ENCODE measurements around the gene C1QL1. TPM values are rescaled to one million over a fixed set of nuclear protein-coding genes. Genes with fewer than 3 reads are reported as not detected.

Gene C1QL1
- total and polyA plus RNA-seq, 2 of the 13 experiments (the other 11 are each of a cell fraction or from before 2014, with no cell fraction given): 0.11 TPM

- CTCF ChIA-PET (ENCODE audit: low intra/inter-chr PET ratio, low total read pairs): no interaction called here
- no peak overlapping the region for H3K9ac ChIP-seq (ENCODE audit: insufficient read depth, low read depth, low read length)
- no peak overlapping the region for H3K27ac ChIP-seq (ENCODE audit: extremely low read length, insufficient read depth, low read length)
- no peaks in the 10 kb centered on the region for H3K36me3 ChIP-seq (replicated peaks in 1 of 2; ENCODE audit: control insufficient read depth in 1 of 2, insufficient read depth in 2 of 2, low read length in 2 of 2)
- no peak for FAIRE-seq
- H3K79me2 ChIP-seq (ENCODE audit: insufficient read depth, low read length): no peaks in the 10 kb centered on the region
- peaks cover 6% of the 10 kb centered on the region for H3K4me1 ChIP-seq (ENCODE audit: insufficient read depth, low read length)
- H3K4me3 ChIP-seq (replicated peaks in 1 of 3; ENCODE audit: insufficient read depth in 1 of 3, low read depth in 2 of 3, low read length in 3 of 3): no peak overlapping the region
- H3K27me3 ChIP-seq (ENCODE audit: control insufficient read depth in 1 of 2, insufficient read depth in 2 of 2, low read length in 2 of 2): peaks cover 13 to 46% of the 10 kb centered on the region in 2 experiments
- intact Hi-C loops (cut with micrococcal nuclease; ENCODE audit: unreplicated experiment): no loop called here
- WGBS (ENCODE audit: low lambda C conversion rate): 29% methylated on average over 10 of the region's 10 CpGs
- DNase-seq (ENCODE audit: low spot score): no peak
- in situ Hi-C loops (cut with HindIII; ENCODE audit: extremely low pct_ligation_motif_present, low pct_unique_long_range_greater_than_20kb): loop anchor here (25.0 kb wide), 1 partner anchor 220 kb away; no protein-coding TSS in a partner anchor
- no TSS peak for BruUV-seq (replicated peaks)
- POLR2A ChIA-PET: no interaction called here
- TF ChIP-seq SUZ12 (IDR thresholded peaks at IDR 0.05; ENCODE audit: low read depth, low read length) (no peak), ZSCAN22 (CRISPR knock-in tag; IDR thresholded peaks at IDR 0.05) (peak; percentile 93), ZSCAN20 (CRISPR knock-in tag; IDR thresholded peaks at IDR 0.05; ENCODE audit: borderline replicate concordance) (no peak), GLI4 (CRISPR knock-in tag; IDR thresholded peaks at IDR 0.05; ENCODE audit: borderline replicate concordance) (no peak), ZNF232 (CRISPR knock-in tag; IDR thresholded peaks at IDR 0.05; ENCODE audit: borderline replicate concordance) (no peak), CEBPB (IDR thresholded peaks at IDR 0.05; ENCODE audit: borderline replicate concordance, low read depth, low read length) (0 out of 2 replicates have a peak, but pooled peaks have one; percentile 7), RAD51 (IDR thresholded peaks at IDR 0.05; ENCODE audit: borderline replicate concordance) (no peak)
- no peaks in the 10 kb centered on the region for H3K9me3 ChIP-seq (ENCODE audit: low read length)
- no peaks in the 10 kb centered on the region for H4K20me1 ChIP-seq (ENCODE audit: insufficient read depth, low read length)
- H2AFZ ChIP-seq (ENCODE audit: low read length): no peak overlapping the region
- no peak for ATAC-seq
- H3K4me2 ChIP-seq (ENCODE audit: low read depth, low read length): no peak overlapping the region
Observed at GRCh38 chr17:45006927-45007461, 38.9 kb upstream of the C1QL1 start.

DNA sequence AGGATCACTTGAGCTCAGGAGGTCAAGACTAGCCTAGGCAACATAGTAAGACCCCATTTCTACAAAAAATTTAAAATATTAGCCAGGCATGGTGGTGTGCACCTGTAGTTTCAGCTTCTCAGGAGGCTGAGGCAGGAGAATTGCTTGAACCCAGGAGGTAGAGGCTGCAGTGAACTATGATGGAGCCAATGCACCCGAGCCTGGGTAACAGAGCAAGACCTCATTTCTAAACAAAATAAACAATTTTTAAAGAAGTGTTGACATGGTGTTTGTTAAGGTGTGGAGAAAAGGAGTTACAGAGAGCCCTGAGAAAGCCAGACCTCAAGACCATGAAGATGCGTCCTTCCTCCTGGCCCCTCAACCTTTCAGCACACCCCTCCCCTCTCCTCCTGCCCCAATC is 37.6 kb upstream of the C1QL1 start:
- Histone ChIP-seq H3K27ac (ENCODE audit: extremely low read length, insufficient read depth, low read length) (no peak overlapping the region), H3K4me2 (ENCODE audit: low read depth, low read length) (no peak overlapping the region), H3K9me3 (ENCODE audit: low read length) (no peaks in the 10 kb centered on the region), H4K20me1 (ENCODE audit: insufficient read depth, low read length) (no peaks in the 10 kb centered on the region), H3K4me1 (ENCODE audit: insufficient read depth, low read length) (peaks cover 12% of the 10 kb centered on the region), H3K79me2 (ENCODE audit: insufficient read depth, low read length) (no peaks in the 10 kb centered on the region), H3K9ac (ENCODE audit: insufficient read depth, low read depth, low read length) (no peak overlapping the region), H3K36me3 (replicated peaks in 1 of 2; ENCODE audit: control insufficient read depth in 1 of 2, insufficient read depth in 2 of 2, low read length in 2 of 2) (no peaks in the 10 kb centered on the region), H2AFZ (ENCODE audit: low read length) (no peak overlapping the region), H3K4me3 (replicated peaks in 1 of 3; ENCODE audit: insufficient read depth in 1 of 3, low read depth in 2 of 3, low read length in 3 of 3) (no peak overlapping the region), H3K27me3 (ENCODE audit: control insufficient read depth in 1 of 2, insufficient read depth in 2 of 2, low read length in 2 of 2) (peaks cover 13 to 44% of the 10 kb centered on the region in 2 experiments)
- no peak for DNase-seq (ENCODE audit: low spot score)
- no peak for ATAC-seq
- intact Hi-C loops (cut with micrococcal nuclease; ENCODE audit: unreplicated experiment): no loop called here
- no TSS peak for BruUV-seq (replicated peaks)
- ChIA-PET CTCF (ENCODE audit: low intra/inter-chr PET ratio, low total read pairs) (no interaction called here), POLR2A (no interaction called here)
- FAIRE-seq: no peak
- WGBS (ENCODE audit: low lambda C conversion rate): 14% methylated on average over 2 of the region's 2 CpGs
- in situ Hi-C loops (cut with HindIII; ENCODE audit: extremely low pct_ligation_motif_present, low pct_unique_long_range_greater_than_20kb): loop anchor here (25.0 kb wide), 1 partner anchor 218 kb away; no protein-coding TSS in a partner anchor
- no peak for TF ChIP-seq ZSCAN9 (CRISPR knock-in tag; IDR thresholded peaks at IDR 0.05; ENCODE audit: borderline replicate concordance)
- TF ChIP-seq ZNF589 (CRISPR knock-in tag; conservative IDR thresholded peaks at IDR 0.05): no peak
- TF ChIP-seq, protein P1, sequence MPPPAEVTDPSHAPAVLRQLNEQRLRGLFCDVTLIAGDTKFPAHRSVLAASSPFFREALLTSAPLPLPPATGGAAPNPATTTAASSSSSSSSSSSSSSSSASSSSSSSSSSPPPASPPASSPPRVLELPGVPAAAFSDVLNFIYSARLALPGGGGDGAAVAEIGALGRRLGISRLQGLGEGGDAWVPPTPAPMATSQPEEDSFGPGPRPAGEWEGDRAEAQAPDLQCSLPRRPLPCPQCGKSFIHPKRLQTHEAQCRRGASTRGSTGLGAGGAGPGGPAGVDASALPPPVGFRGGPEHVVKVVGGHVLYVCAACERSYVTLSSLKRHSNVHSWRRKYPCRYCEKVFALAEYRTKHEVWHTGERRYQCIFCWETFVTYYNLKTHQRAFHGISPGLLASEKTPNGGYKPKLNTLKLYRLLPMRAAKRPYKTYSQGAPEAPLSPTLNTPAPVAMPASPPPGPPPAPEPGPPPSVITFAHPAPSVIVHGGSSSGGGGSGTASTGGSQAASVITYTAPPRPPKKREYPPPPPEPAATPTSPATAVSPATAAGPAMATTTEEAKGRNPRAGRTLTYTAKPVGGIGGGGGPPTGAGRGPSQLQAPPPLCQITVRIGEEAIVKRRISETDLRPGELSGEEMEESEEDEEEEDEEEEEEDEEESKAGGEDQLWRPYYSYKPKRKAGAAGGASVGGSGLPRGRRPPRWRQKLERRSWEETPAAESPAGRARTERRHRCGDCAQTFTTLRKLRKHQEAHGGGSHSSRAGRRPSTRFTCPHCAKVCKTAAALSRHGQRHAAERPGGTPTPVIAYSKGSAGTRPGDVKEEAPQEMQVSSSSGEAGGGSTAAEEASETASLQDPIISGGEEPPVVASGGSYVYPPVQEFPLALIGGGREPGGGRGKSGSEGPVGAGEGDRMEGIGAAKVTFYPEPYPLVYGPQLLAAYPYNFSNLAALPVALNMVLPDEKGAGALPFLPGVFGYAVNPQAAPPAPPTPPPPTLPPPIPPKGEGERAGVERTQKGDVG (CRISPR knock-in tag; IDR thresholded peaks at IDR 0.05; ENCODE audit: borderline replicate concordance): no peak
- no peak for TF ChIP-seq JDP2 (CRISPR knock-in tag; IDR thresholded peaks at IDR 0.05; ENCODE audit: borderline replicate concordance)
- TF ChIP-seq, protein P2, sequence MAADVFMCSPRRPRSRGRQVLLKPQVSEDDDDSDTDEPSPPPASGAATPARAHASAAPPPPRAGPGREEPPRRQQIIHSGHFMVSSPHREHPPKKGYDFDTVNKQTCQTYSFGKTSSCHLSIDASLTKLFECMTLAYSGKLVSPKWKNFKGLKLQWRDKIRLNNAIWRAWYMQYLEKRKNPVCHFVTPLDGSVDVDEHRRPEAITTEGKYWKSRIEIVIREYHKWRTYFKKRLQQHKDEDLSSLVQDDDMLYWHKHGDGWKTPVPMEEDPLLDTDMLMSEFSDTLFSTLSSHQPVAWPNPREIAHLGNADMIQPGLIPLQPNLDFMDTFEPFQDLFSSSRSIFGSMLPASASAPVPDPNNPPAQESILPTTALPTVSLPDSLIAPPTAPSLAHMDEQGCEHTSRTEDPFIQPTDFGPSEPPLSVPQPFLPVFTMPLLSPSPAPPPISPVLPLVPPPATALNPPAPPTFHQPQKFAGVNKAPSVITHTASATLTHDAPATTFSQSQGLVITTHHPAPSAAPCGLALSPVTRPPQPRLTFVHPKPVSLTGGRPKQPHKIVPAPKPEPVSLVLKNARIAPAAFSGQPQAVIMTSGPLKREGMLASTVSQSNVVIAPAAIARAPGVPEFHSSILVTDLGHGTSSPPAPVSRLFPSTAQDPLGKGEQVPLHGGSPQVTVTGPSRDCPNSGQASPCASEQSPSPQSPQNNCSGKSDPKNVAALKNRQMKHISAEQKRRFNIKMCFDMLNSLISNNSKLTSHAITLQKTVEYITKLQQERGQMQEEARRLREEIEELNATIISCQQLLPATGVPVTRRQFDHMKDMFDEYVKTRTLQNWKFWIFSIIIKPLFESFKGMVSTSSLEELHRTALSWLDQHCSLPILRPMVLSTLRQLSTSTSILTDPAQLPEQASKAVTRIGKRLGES (CRISPR knock-in tag; IDR thresholded peaks at IDR 0.05; ENCODE audit: borderline replicate concordance): no peak
- TF ChIP-seq ZNF558 (CRISPR knock-in tag; IDR thresholded peaks at IDR 0.05; ENCODE audit: borderline replicate concordance): no peak

Data from HepG2 (cell line).